Keratinocyte (primary cell): ENCODE measurements around the gene FADS3. TPM values are rescaled to one million over a fixed set of nuclear protein-coding genes. Genes with fewer than 3 reads are reported as not detected.

Source experiments
- DNase-seq: peaks from one replicate; pipeline ENCODE4 v3.0.0-alpha.2; 2011; ENCODE audit warnings: low read depth, missing footprints, low spot score
- FAIRE-seq: peaks from 2 replicates; lab custom pipeline; 2011; peaks lifted over from hg19 to GRCh38; lab: Jason Lieb, UNC
- H2AFZ ChIP-seq: 2 replicates; pipeline ENCODE4 v1.6.0; 2012; ENCODE audit warnings: low read length, control low read depth, inconsistent platforms; ENCODE audit not compliant: control insufficient read depth
- H3K27ac ChIP-seq: 2 replicates; pipeline ENCODE4 v1.5.1; 2011; ENCODE audit warnings: low read length; ENCODE audit not compliant: control insufficient read depth, insufficient read depth
- H3K27me3 ChIP-seq: 3 replicates; pipeline ENCODE4 v1.6.0; 2011; ENCODE audit warnings: low read length; ENCODE audit not compliant: control insufficient read depth, insufficient read depth; ENCODE audit errors: extremely low read depth
- H3K36me3 ChIP-seq, 2 experiments: 2 replicates in 1 of 2; 3 replicates in 1 of 2; pipeline ENCODE4 v1.5.1; 2011; ENCODE audit warnings: low read length in 2 of 2, mild to moderate bottlenecking in 1 of 2; ENCODE audit not compliant: control insufficient read depth in 2 of 2, insufficient read depth in 2 of 2; ENCODE audit errors: extremely low read depth in 1 of 2
- H3K4me1 ChIP-seq: 3 replicates; pipeline ENCODE4 v1.5.1; 2011; ENCODE audit warnings: low read length; ENCODE audit not compliant: control insufficient read depth, insufficient read depth; ENCODE audit errors: extremely low read depth
- H3K4me2 ChIP-seq: 3 replicates; pipeline ENCODE4 v1.6.0; 2011; ENCODE audit warnings: low read depth, low read length; ENCODE audit not compliant: control insufficient read depth, insufficient read depth; ENCODE audit errors: extremely low read depth
- H3K4me3 ChIP-seq, 3 experiments: fragments of 200-600 bp in 1 of 3; sonication (generic) in 1 of 3; 2 replicates in 2 of 3; 3 replicates in 1 of 3; pipeline ENCODE4 v1.5.1; 2011 to 2016; ENCODE audit warnings: low read length in 3 of 3, mild to moderate bottlenecking in 3 of 3, control low read depth in 2 of 3, inconsistent platforms in 1 of 3, low read depth in 1 of 3, mixed read lengths in 1 of 3, mixed run types in 1 of 3, moderate library complexity in 1 of 3; ENCODE audit not compliant: control insufficient read depth in 2 of 3, insufficient read depth in 2 of 3; ENCODE audit errors: extremely low read depth in 1 of 3
- H3K79me2 ChIP-seq: 2 replicates; pipeline ENCODE4 v1.6.0; 2012; ENCODE audit warnings: low read length; ENCODE audit not compliant: control insufficient read depth, insufficient read depth
- H3K9ac ChIP-seq: 3 replicates; pipeline ENCODE4 v1.6.0; 2011; ENCODE audit warnings: low read length; ENCODE audit not compliant: control insufficient read depth, insufficient read depth; ENCODE audit errors: extremely low read depth
- H3K9me1 ChIP-seq: 3 replicates; pipeline ENCODE4 v1.6.0; 2011; ENCODE audit warnings: low read length; ENCODE audit not compliant: control insufficient read depth, insufficient read depth; ENCODE audit errors: extremely low read depth
- H3K9me3 ChIP-seq: 2 replicates; pipeline ENCODE4 v1.5.1; 2012; ENCODE audit warnings: low read depth, low read length; ENCODE audit not compliant: control insufficient read depth
- H4K20me1 ChIP-seq: 3 replicates; pipeline ENCODE4 v1.6.0; 2011; ENCODE audit warnings: low read length; ENCODE audit not compliant: control insufficient read depth, insufficient read depth; ENCODE audit errors: extremely low read depth
- CTCF ChIP-seq, 3 experiments: IDR thresholded peaks in 1 of 3; conservative IDR thresholded peaks in 1 of 3; optimal IDR thresholded peaks in 1 of 3; 2 replicates in 2 of 3; 3 replicates in 1 of 3; pipeline versions ENCODE3 to v1.5.1; 2011; ENCODE audit warnings: low read length in 3 of 3, mild to moderate bottlenecking in 3 of 3, moderate library complexity in 2 of 3, control low read depth in 1 of 3, inconsistent platforms in 1 of 3; ENCODE audit not compliant: insufficient read depth in 2 of 3; ENCODE audit errors: extremely low read depth in 1 of 3
- EZH2 ChIP-seq: IDR thresholded peaks from one replicate; pipeline ENCODE4 v1.6.1; 2012; ENCODE audit warnings: inconsistent platforms, mild to moderate bottlenecking, low read length, moderate library complexity
- dilution Hi-C: fragments of 300-500 bp; cut with MboI; formaldehyde crosslinking; loops from one replicate; pipeline ENCODE4 v1.7.0; 2020; ENCODE audit warnings: low sequenced_read_pairs; ENCODE audit not compliant: extremely low pct_ligation_motif_present
- polyA plus RNA-seq, 5 experiments: library from polyadenylated mRNA; depleted of rRNA in 3 of 5; stranded (reverse) in 3 of 5; stranded (forward) in 1 of 5; unstranded in 1 of 5; fragments of >200 nt; gene quantifications; 1 replicate in 1 of 5; 2 replicates in 3 of 5; 3 replicates in 1 of 5; pipeline versions ENCODE4 v1.2.1 to v1.2.3, GENCODE V29; 2011 to 2012; ENCODE audit warnings: missing spikeins in 2 of 5, low read depth in 1 of 5, low replicate concordance in 1 of 5

Gene FADS3
- polyA plus RNA-seq, 1 donor (not counting 4 experiments of a cell fraction or from before 2014, with no cell fraction given), result 33.9 TPM

- TF ChIP-seq CTCF (optimal IDR thresholded peaks at IDR 0.05 in 1 of 3, IDR thresholded peaks at IDR 0.05 in 1 of 3, conservative IDR thresholded peaks at IDR 0.05 in 1 of 3; ENCODE audit: extremely low read depth in 1 of 3, insufficient read depth in 2 of 3, low read length in 3 of 3) (no peak), EZH2 (no peak)
- Histone ChIP-seq H2AFZ (no peak overlapping the region), H3K4me1 (no peaks in the 10 kb centered on the region), H3K36me3 (peaks cover 0 to 10% of the 10 kb centered on the region in 2 experiments), H3K9me1 (no peaks in the 10 kb centered on the region), H3K9me3 (no peaks in the 10 kb centered on the region), H3K27ac (no peak overlapping the region), H3K4me2 (no peak overlapping the region), H3K79me2 (no peaks in the 10 kb centered on the region), H3K4me3 (no peak overlapping the region), H3K9ac (no peak overlapping the region), H3K27me3 (peaks cover 6% of the 10 kb centered on the region), H4K20me1 (no peaks in the 10 kb centered on the region)
- no peak for FAIRE-seq
- dilution Hi-C loops, result no loop called here
- no peak for DNase-seq
Observed at GRCh38 chr11:61879152-61879551, 12.2 kb downstream of the FADS3 start.

GRCh38 chr11:61875698-61876097 is 15.6 kb downstream of the FADS3 start:
- TF ChIP-seq EZH2 (no peak), CTCF (optimal IDR thresholded peaks at IDR 0.05 in 1 of 3, IDR thresholded peaks at IDR 0.05 in 1 of 3, conservative IDR thresholded peaks at IDR 0.05 in 1 of 3; ENCODE audit: extremely low read depth in 1 of 3, insufficient read depth in 2 of 3, low read length in 3 of 3) (no peak)
- Histone ChIP-seq H3K27me3 (peaks cover 11% of the 10 kb centered on the region), H3K4me1 (no peaks in the 10 kb centered on the region), H3K4me3 (no peak overlapping the region), H3K36me3 (peaks cover 0 to 8% of the 10 kb centered on the region in 2 experiments), H3K9me1 (no peaks in the 10 kb centered on the region), H3K79me2 (no peaks in the 10 kb centered on the region), H3K27ac (no peak overlapping the region), H2AFZ (no peak overlapping the region), H4K20me1 (peaks cover 2% of the 10 kb centered on the region), H3K9me3 (no peaks in the 10 kb centered on the region), H3K9ac (no peak overlapping the region), H3K4me2 (no peak overlapping the region)
- dilution Hi-C loops, result no loop called here
- FAIRE-seq (no peak), DNase-seq (no peak)
